GM21723 (cell line): ENCODE measurements around the gene MEGF6.

Experiments
- ATAC-seq: cut with Tn5 transposase; IDR thresholded peaks from one replicate; pipeline ENCODE4 v1.9.1; 2021; ENCODE audit warnings: mild to moderate bottlenecking, moderate library complexity; ENCODE audit not compliant: unreplicated experiment

The MEGF6 gene

DNA sequence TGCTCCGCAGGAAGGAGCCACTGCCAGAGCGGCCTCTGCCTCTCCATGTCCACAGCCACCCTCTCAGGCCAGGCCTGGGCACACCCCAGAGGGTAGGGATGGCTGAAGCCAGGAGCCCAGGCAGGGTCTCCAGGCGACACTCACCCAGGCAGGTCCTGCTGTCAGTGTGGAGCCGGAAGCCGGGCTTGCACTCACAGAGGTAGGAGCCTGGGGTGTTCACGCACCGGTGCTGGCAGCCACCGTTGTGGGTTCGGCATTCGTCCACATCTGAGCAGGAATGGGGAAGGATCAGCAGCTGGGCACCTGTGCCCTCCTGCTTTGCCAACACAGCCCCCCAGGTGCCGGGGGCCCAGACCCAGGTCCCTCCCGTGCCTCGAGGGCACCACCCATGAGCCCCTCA is 87.3 kb downstream of the MEGF6 start:
- ATAC-seq = no peak

DNA sequence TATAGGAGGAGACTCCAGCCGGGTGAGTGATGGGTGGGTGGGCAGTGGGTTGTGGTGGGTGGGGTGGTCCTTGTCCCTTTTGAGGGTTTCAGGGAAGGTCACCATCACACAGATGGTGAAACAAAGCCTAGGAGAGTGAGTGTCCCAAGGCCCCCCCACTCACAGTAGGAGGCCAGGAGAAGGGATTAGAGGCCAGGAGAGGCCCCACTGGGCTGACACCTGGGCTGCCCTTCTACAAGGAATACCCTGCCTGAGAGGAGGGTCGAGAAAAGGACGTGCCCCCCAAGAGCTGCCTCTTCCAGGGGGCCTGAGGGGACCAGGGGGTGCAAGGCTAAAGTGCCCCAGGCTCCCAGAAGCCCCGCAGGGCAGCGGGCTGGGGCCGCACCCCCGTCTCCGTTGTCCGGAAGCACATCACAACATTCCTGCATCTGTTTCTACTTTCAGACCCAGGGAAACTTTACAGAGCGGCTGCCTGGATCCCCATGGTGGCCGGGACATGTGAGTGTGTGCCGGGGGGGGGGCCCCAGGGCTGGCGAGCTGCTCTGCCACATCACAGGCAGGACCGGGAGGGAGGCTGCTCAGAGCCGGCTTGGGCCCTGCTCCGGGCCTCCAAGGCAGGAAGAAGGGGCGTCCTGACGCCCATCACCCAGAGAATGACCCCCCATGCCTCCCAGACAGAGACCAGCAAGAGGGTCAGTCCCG is 88.6 kb downstream of the MEGF6 start:
- no peak for ATAC-seq

DNA sequence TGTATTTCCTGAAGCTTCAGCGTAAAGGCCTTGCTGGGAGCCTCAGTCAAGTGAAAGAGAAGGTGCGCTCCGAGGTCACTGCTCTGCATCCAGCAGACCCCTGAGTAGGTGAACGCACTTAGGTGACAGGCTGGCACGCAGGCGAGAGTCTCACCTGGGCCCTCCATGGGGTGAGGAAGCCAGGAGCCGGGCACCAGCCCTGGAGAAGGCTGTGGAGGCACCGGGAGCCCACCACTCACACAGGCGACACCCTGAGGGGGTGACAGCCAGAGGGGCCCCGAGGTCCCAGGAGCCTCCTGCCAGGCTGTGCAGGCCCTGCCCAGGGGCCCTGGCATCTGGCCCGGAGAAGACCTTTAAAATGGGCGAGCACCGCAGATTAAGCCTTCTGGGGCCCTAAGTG is 89.2 kb downstream of the MEGF6 start:
- no peak for ATAC-seq

DNA sequence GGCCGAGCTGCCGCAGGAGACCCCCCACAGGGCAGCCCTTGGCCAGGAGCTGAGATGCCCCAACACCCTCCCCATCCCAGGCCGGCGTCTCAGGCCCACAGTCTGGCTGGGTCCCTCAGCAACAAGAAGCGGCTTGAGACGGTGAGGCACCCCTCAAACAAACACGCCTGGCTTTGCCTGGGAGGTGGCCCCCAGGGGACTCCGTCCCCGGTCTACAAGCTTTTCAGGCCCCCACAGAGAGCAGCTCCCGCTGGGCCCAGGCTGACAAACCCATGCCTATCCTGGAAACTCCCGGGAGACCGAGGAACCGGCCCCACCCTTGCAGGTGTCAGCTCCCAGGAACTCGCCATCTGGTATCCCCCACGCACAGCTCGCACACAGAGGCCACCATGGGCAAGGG is 89.9 kb downstream of the MEGF6 start:
- no peak for ATAC-seq

DNA sequence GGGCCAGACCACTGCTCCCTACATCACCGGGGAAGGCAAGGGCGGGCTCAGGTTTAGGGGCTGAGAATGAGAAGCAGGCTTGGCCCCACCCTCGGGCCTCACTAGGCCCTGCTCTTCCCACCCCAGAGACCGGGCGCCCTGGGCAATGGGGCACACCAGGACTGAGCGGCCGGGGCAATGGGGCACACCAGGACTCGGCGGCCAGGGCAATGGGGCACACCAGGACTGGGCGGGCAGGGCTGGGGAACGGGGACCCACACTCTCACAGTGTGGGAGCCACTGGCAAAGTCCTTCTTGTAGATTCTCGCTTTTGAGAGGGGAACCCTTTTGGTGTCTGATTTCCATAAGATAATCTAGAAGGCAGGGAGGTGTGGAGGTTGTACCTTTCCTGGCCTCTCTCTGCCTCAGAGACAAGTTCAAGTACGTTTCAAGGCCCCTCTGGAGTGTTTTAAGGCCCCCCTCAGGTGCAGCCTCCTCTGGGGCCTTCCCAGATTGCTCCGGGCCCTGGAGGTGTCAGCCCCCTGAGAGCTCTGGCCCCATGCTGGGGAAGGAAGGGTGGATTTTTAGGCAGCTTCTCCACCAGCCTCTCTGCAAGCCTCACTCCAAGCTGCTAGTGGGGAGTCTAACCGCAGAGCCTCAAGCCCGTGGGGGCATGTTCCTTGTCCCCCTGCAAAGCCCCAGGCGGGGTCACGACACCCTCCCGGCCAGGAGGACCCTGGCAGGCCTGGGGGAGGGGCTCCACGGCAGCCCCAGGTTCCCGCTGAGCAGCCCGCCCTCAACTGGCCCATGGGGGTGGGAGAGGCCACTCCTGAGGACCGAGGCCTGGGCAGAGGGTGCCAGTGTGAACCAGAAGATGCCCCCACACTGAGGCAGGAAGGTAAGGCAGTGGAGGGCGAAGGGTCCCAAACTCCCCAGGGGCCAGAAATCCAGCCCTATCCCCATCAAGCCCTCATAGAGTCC is 90.6 kb downstream of the MEGF6 start:
- no peak for ATAC-seq

DNA sequence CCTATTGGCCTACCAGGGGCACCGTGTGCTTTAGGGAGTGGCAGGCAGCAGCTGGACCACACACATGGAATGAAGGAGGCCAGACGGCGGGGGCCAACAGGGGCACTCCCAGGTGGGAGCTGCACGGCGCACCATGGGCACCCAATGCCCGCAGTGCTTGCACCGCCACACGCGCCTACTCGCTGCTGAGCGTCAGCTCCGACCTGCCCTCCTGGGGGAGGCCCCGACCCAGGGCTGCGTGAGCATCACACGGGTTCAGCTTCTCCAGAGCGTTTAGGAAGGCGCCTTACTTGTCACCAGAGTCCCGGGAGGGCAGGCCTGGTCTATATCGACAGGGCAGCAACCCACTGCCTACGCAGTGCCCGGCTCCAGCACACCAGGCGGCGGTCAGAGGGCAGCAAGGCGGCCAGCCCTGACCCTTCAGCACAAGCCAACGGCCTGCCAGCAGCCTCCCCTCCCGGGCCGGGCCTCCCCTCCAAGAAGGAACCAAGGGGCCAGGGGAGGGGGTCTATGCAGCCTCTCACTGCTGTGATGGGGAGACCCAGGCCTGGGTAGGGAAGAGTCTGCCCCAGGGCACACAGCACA is 91.9 kb downstream of the MEGF6 start:
- ATAC-seq = no peak

DNA sequence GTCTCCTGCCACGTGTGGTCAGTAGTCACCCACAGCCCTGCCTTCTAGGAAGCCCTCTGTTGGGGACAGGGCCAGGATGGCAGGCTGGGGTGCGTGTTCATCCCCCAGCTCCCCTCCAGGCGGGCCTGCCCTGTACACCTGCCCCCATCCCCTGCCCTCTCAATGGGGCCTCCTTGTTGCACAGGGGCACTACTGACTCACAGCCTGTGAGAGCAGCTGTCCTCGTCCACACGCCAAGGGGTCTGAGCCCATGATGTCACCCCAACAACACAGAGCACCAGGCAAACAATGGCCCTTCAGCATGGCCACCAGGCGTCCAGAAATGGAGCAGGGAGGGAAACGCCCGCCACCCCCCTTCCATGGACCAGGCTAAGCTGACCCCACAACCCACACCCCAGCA is 92.6 kb downstream of the MEGF6 start:
- no peak for ATAC-seq

DNA sequence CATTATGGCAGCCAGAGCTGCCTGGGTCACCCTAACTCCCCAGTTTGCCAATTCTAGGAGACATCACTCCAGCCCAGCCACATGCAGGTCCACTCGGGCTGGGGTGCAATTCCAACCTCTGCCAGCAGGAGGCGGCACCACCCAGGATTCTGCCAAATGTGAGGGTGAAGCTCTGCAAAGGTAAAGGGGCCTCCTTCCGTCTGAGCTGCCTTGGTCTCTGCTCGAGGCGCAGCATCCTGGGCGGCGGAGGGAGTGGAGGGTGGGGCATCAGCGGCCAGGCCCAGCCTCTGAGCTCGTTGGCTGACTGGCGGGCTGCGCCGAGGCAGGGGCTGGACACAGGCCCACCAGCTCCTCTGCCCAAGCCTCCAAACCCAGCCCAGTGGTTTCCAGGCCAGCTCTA is 93.1 kb downstream of the MEGF6 start:
- no peak for ATAC-seq

DNA sequence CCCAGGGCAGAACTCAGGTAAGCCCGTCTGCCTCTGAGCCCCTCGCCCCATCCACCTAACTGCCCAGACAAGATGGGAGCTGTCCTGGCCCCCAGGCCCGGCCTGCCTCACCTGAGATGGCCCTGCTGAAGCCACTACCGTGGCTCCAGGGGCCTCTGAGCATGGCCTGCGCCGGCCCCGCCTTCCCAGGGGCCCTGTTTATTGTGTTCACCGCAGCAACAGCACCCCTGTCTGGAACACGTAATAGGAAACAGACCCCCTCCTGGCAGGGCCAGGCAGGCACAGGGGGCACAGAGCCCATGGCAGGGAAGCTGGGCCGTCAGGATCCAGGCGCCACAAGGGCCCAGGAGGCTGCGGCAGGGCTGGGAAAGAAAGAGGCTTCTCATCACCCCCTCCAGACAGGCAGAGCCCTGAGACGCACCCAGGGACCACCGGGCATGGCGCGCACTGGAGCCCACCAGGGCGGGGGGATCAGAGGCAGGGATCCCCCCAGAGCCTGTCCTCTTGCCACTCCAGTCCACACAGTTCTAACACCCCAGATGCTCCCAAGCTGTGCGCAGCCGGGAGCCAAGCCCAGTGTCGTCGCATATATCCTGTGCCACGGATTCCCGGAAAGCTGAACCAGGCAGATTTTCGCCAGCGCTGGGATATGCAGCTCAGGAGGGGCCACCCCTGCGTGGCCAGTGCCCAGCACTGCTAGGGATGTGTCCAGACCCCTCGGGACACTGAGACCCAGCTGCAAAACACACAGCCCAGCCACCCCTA is 94.2 kb downstream of the MEGF6 start:
- ATAC-seq = no peak

DNA sequence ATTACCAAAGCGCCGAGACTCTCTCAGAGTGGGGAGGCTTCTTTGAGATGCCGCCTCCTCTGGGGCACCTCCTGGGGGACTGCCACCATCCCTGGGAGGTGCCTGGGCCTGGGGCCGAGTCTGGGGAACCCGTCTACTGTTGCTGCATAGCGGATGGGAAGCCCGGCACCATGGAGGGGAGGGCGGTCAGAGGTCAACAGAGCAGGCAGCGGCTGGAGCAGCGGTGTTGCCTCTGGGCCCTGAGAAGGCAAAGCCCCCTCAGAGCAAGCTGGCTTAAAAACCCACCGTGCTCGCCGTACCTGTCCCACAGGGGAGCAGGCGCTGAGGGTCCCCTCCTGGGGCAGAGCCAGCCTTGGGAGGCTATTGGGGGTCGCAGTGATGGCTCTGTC is 94.8 kb downstream of the MEGF6 start:
- ATAC-seq = no peak

DNA sequence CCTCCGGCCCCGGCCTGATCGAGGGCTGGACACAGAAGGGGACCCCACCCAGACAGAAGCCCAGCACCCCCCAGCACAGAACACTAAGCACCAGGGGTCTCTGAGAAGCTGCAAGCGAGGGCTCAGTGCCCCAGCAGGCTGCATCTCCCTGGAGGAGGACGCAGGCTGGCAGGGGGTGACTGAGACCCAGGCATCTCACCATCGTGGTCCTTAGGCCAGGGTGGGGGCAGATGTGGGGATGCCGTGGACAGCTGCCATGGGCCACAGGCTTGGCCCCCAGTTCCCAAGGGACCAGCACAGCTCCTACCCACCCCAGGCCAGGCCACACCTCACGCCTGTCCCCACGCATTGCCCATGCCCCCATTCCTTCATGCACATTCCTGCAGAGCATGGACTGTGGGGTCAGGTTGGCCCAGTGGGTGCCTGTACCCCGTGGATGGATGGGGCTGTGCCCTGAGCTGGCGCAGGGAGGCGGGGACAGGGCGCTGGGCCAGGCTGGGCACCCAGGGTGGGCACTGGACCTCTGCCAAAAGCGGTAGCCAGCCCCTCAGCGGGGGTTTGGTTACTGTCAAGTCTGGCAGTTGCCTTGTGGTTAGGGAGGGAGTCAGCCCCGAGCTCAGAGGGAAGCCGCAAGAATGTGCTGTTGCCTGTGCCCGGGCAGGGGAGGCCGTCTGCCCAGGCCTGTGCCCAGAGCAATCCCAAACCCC is 95.4 kb downstream of the MEGF6 start:
- no peak for ATAC-seq

DNA sequence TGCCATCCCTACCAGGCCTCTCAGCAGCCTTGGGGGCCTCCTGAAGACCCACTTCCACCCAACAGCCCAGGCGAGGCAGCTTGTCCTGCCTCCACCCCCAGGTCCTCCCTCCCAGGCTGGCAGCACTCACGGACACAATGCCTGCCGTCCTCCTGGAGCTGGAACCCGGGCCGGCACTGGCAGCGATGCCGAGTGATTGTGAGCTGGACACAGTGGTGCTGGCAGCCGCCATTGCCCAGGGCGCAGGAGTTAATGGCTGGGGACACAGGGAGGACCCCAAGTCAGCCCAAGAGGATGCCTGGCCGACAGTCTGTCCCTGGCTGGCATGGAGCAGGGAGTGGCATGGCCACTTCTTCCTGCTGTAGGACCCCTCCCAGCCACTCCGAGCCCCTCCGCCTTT is 96.0 kb downstream of the MEGF6 start:
- no peak for ATAC-seq

DNA sequence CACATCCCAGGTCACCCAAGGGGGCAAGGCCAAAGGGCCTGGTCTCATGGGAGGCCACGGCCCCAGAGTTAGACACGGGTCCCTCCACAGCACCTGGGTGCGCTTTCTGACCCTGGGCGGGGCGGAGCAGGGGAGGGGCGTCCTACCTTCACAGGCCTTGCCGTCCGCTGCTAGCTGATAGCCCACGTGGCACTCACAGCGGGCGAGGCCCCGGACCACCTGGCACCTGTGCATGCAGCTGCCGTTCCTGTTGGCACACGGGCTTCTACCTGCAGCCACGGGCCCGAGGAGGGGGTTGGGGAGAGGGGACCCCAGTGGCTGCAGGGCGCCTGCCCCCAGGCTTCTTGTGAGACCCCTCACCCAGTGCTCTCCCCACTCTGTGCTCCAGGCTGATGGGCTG is 96.9 kb downstream of the MEGF6 start:
- no peak for ATAC-seq

DNA sequence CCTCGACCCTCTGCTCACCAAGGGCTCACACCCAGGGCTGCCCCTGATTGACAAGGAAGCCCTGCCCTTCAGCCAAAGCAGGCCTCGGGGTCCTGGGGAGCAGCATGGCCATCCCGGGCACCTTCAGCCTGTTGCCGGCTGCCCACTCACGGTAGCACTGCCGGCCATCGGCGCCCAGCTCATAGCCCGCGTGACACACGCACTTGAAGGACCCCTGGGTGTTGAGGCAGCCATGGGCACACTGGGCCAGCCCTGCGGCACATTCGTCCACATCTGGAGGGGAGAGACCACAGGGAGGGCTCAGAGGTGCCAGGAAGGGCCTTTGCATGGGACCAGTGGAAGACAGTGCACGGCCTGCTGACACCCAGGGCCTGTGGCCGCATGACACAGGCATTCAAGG is 99.5 kb downstream of the MEGF6 start:
- ATAC-seq = no peak

DNA sequence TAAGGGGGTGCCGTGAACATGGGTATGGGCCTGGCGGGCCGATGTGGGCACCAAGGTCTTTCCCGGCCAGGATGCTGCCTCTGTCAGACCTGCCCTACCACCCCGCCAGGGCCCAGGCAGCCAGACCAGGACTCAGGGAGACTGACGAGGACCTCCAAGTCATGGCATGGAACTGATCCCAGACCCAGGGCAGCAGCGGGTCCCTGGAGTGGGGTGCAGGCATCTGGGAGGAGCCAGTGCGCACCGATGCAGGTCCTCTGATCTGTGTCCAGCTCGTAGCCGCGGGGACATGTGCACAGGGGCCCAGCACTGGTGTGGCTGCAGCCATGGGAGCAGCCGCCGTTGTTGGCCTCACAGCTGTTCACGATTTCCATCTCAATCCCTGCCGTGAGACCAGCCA is 100.0 kb downstream of the MEGF6 start:
- no peak for ATAC-seq

DNA sequence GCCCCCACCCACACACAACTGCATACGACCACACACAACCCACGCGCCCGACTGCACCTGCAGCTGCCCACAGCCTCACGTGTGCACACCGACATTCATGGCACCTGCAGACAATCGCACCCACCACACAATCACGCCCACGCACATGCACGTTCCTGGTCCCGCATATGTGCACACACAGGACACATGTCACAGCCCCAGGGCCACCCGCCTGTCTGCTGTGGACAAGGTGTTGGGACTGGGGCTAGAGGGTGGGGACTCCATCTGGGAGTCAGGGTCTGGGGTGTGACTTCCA is 100.4 kb downstream of the MEGF6 start:
- ATAC-seq = no peak

DNA sequence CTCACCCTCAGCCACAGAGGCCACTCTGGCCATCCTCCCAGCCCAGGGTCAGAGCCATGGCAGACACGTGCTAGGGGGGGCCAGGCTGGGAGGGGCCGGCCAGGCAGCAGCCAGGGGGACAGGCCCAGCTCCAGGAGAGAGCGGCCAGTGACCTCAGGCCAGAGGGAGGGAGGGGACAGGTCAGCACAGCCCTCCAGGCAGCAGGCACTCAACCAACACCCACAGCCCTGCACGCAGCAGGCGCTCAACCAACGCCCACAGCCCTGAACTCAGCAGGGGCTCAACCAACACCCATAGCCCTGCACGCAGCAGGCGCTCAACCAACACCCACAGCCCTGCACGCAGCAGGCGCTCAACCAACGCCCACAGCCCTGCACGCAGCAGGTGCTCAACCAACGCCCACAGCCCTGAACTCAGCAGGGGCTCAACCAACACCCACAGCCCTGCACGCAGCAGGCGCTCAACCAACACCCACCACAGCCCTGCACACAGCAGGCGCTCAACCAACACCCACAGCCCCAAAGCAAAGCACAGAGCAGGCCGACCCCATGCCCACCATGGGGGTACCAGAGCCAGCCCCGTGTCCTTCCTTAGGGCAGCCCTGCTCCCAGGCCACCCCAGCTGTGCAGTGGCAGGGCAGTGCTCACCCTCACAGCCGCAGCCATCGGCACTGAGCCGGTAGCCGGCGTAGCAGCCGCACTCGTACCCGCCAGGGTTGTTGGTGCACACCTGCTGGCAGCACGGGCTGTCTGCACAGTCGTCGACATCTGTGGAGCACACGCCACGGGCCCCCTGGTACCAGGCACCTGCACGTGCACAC is 101.0 kb downstream of the MEGF6 start:
- no peak for ATAC-seq

DNA sequence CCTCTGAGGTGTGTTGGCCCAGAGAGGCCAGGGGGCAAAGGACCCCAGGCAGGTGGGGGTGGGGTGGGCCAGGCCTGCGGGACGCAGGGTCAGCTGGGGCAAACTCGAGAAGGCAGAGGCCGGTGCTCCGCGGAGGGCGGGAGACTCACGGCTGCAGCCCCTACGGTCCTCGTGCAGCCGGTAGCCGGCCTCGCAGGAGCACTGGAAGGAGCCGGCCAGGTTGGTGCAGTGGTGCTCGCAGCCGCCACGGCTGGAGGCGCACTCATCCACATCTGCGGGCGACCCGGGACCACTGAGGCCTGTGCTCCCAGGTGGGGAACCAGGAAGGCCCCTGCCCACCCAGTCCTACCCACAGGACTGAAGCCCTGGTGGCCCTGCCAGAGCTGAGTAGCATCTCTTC is 101.6 kb downstream of the MEGF6 start:
- ATAC-seq = no peak

DNA sequence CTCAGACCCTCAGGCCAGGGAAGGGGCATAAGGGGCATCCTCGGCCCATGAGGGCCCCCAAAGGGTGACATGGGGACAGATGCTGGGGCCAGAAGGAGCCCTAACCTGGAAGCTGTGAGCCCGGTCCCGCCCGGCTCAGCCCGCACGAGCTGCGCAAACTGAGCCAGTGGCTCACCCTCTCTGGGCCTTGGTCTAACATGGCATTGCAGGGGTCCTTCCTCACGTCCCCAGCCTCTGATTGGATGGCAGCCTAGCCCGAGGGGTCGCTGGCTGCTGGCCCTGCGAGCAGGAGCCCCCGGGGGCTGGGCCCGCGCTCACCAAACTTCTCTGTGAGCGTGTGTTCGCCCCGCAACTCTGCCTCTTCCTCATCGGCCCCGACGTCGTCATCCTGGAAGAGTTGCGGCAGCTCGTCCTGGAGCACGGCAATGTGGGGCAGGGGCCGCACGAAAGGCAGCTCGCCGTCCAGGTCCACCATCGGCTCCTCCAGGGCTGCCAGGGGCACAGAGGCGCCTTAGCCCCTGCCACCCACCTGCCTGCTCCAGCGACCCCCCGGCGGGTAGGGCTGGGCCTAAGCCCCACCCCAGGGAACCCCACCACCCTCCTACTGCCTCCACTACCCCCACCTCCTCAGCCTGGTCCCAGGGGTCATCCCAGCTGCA is 102.4 kb downstream of the MEGF6 start:
- ATAC-seq = no peak
